COR-L47 (cell line): ENCODE measurements around the gene LCTL.
A peak's percentile ranks its signal among the peaks of the same experiment; 100 is the strongest.
"Not testable (repeated sequence)": the region's sequence is repeated elsewhere in the genome, so short reads cannot be mapped to it uniquely, and the experiment has no call there.

Experiments
- DNase-seq: peaks from one replicate; lab custom pipeline; 2025; lab: John Stamatoyannopoulos, UW

The LCTL gene

DNA sequence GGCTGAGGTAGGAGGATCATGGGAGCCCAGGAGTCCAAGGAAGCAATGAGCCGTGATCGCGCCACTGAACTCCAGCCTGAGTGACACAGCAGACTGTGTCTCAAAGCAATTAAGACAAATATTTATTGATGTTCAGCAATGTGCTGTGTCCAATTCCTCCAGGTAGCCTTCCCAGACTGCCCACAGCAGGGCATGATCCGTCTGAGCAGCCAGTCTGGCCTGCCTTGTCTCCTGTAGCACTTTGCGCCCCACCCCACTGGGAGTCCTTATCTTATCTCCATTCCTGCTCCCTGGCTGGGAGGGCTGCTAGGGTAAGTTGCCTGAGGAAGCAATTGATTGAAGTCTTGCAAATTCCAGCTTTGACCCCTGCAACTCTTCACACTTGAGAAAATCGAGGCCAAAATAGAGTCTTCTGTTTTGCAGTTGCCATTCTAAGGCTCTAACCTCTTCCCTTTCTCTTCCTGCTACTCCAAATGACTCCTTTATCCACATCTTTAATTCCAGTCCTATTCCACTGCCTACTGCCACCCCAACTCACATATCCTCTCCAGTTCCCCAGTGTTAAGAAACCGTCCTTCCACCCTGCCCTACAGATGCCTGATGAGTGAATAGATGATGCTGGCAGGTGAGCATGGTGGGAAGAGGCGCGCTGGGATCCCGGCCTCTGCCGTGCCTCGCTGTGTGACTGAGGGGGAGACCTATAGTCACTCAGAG, 26.9 kb upstream of the LCTL start:
- no peak for DNase-seq

DNA sequence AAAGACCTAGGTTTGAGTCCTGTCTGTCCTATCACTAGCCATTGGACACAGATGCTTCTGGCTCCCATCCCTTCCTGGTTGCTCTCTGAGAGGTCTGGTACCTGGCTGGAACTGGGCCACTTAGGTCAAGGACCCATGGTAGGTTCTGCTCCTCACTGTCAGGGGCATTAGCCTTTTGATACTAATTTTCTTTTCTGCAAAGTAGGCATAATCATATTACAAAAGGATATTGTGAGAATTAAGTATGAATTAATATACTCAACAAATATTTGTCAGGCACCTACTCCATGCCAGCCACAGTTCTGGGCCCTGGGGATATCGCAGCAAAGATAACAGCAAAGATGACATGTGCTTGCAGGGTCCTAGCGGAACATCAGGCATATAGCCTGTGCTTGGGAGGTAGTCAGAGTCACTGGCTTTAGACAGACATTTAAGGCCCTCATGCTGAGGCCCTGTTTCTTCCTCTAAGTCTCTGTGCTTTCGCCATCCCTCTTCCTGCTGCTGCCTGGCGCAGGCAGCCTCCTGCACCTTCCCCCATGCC, 25.6 kb upstream of the LCTL start:
- DNase-seq: no peak

DNA sequence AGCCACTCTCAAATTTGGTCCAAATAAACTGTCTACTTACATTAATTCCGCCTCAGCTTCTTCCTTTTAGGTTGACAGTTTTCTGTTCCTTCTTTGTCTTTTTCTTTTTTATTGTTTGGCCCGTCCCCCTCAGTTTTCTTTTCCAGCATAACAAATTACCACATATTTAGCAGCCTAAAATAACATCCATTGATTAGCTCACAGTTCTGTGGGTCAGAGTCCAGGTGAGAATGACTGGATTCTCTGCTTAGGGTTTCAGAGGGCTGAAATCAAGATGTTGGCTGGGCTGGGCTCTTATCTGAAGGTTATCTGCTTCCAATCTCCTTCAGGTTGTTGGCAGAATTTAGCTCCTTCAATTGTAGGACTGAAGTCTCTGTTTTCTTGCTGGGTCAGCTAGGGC, 24.6 kb upstream of the LCTL start:
- DNase-seq: no peak

DNA sequence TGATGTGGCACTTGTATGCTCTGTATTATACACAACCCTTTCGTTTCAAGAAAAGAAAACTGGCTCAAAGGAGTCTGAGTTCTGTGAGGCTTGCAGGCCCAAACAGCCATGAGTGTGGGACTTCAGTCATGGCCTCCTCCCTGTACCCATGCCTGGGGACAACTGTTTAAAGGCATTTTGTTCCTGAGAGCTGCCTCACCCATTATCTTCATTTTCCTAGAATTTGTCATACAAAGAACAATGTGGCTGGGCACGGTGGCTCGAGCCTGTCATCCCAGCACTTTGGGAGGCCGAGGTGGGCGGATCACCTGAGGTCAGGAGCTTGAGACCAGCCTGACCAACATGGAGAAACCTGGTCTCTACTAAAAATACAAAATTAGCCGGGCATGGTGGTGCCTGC, 23.6 kb upstream of the LCTL start:
- DNase-seq: not testable (repeated sequence)

DNA sequence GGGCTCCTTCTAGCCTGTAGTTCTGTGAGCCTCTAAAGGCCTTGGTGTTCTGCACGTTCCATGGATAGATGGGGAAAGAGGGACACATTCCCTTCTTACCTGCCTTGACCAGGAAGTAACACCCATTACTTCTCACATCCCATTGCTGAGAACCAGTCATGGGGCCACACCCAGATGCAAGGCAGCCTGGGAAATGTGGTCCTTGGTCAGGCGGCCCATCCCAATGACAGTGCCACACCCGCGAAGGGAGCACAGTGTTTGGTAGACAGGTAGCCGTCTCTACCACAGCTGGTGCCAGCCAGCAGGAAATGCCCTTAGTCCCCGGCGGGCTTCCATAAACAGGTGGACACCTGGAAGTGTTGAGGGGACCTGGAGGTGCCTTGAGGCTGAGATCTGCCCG, 23.2 kb upstream of the LCTL start:
- DNase-seq: no peak

DNA sequence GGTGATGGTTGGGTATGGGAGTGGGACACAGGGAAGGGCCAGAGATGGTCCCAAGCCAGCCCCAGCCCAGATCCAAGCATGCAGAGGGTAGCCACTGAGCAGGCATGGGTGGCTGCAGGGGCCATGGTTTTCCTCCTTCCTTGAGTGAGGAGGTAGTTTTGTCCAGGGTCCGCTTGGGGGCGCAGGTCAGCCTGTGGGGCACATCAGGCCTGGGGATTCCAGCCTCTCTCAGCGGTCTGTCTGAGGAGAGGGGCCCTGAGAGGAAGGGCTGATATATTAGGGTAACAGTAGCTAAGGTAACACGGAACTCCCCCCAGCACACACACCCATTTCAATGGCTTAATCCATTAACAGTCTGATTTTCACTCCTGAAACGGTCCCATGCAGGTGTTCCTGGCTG, 22.7 kb upstream of the LCTL start:
- no peak for DNase-seq

DNA sequence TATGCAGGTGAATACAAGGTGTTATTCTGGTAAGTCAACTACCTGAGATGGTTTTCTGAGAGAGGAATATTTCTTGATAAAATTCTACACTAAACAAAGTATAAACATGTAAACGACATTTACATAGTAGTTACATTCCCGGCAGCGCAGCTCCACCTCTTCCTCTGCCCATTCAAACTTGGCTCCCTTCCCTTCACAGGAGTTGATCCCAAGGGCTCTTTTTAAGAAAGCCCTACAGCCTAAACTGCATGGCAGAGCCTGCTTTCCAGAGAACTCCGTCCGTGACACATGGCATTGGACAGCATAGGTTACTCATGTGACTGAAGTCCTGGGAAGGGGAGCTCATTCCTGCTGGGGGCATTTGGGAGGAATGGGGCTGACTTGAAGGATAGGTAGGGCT, 22.0 kb upstream of the LCTL start:
- DNase-seq: no peak

DNA sequence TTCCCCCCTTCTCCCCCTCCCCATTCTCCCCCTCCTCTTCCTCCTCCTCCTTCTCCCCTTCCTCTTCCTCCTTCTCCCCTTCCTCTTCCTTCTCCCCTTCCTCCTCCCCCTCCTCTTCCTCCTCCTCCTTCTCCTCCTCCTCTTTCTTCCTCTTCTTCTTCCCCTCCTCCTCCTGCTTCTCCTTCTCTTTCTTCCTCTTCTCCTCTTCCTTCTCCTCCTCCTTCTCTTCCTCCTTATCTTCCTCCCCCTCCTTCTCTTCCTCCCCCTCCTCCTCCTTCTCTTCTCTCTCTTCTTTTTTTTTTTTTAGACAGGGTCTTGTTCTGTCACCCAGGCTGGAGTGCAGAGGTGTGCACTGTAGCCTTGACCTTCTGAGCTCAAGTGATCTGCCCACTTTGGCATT, 21.2 kb upstream of the LCTL start:
- no peak for DNase-seq

DNA sequence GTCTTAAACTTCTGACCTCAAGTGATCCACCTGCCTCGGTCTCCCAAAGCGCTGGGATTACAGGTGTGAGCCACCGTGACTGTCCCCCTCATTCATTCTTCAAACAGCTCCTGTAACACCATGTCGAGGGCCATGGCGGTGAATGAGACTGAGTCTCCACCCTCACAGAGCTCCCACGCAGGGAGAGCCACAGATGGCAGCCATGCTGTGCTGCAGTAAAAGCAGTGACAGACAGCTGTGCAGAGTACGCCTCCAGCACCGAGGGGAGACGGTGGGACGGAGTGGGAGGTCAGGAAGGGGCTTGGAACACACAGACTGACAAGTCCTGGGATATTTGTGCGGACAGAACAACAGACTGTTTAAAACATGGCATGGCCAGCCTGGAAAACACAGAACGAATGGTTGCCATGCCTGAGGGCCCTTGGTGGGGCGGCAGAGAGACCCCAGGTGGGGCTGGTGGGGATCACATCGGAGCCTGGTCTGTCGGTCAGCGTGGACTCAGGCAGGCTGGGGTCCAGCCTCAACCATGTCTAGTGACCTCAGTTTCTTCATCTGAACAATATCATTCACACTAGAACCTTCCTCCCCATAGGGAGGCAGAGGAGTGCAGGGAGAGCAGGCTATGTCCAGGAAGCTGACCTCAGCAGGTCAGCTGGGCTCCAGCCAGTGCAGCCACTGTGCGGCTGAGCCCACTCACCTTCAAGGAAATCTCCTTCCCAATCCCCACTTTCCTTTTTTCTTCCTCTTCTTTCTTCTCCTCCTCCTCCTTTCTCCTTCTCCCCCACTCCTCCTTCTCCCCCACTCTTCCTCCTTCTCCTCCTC, 20.6 kb upstream of the LCTL start:
- DNase-seq: no peak

DNA sequence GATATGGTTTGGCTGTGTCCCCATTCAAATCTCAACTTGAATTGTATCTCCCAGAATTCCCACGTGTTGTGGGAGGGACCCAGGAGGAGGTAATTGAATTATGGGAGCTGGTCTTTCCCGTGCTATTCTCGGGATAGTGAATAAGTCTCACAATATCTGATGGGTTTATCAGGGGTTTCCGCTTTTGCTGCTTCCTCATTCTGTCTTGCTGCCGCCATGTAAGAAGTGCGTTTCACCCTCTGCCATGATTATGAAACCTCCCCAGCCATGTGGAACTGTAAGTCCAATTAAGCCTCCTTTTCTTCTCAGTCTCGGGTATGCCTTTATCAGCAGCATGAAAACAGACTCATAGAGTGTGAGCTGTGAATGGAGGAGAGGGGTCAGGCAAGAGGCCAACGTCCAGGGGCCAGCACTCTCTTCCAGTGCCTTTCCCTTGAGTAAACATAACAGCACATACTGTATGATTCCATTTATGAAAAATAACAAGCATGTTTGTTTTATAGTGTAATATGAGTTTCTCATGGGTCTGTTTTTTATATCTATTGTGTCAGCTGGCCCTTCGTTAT, 16.3 kb upstream of the LCTL start:
- DNase-seq: no peak

DNA sequence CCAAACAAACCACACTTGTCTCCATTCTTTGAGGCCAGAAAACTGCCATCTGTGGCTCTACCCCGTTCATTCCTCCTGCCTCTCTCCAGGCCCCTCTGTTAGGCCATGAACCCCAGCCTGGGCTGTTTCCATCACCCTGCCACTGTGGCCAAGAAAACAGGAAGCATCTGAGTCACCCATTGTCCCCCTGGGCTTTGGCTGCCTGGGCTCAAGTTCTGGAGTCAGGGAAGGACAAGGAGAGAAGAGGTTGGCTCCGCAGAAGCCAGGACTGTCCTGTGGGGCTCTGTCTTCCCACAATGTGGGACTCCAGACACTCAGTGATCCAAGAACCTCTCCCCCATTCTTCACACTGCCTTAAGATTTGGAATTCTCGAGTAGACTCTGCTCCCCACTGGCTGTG, 14.8 kb upstream of the LCTL start:
- DNase-seq: no peak

DNA sequence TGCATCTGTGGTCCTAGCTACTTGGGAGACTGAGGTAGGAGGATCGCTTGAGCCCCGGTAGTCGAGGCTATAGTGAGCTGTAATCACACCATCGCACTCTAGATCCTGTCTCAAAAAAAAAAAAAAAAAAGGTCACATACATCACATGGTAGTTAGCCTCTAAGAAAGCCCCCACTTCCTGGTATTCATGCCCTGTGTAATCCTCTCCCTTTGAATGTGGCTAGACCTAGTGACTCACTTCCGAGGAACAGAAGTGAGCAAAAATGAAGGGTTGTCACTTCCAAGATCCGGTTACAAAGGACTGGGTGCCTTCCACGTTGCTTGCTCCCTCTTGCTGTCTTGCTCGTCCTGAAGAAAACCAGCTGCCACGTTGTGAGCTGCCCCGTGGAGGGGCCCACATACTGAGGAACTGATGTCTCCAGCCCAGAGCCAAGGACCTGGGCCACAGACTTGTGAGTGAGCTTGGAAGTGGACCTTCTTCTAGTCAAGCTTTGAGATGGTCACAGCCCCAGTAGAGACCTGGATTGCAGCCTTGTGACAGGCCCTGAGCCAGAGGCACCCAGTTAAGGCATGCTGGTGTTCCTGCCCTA, 12.6 kb upstream of the LCTL start:
- DNase-seq: no peak

DNA sequence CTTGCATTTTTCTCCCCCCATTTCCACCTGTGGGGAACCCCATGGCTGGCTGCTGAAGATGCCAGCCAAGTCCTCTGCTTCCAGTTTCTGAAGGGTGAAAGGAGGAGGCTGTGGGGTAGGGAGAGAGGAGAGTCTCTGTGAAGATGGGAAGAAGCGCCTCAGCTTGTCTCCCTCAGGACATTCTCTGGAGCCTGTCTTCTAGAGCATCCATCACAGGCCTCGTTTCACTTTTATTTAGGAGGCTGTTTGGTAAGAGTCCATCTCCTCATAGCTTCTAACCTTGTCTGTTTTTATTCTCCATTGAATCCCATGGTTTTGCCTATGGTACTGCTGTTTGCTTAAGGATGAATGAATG, 8.8 kb upstream of the LCTL start:
- DNase-seq: no peak

DNA sequence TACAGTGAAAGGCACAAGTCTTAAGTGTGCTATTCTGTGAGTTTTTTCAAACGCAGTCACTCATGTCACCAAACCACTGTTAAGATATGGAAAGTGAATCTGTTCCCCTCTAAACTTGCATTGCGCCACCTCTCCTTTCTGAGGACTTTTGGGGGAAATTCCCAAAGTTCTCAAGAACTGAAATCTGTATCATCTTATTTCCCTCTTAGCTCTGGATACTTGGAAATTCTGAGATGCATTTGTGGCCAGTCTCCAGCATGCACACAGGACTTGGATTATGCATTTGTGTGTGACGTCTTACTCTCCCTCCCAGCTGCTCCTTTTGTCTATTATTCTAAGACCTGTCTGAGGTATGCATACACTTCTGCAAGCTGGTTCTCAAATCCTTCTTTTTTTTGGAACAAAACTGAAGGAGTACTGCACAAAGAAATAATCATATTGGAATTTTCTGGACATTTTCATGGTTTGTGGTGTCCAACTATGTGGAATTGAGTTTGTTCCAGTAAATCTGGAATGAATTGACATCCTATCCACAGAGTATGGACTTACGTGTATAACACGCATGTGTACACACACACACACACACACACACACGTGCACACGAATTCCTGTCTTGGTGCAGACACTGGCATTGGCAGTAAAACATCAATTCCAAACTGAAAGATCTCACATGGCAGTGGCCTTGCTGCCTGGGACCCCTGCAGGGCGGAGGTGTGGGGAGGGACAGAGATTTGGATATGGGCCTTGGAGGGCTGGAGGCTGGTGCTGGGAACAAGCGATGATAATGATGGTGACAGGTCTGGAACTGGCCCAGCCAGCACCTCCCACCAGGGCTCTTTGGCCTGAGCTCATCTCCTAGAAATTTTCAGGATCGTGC, 8.2 kb upstream of the LCTL start:
- DNase-seq: no peak

DNA sequence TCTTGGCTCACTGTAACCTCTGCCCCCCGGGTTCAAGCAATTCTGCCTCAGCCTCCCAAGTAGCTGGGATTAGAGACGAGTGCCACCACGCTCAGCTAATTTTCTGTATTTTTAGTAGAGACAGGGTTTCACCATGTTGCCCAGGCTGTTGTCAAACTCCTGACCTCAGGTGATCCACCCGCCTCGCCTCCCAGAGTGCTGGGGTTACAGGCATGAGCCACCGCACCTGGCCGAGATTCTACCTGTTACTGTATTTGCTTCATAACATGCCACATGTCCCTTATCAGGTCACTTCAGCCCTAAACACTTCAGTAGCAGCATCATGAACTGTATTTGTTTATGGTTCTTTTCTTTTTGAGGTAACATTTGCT, 7.5 kb upstream of the LCTL start:
- DNase-seq: no peak

DNA sequence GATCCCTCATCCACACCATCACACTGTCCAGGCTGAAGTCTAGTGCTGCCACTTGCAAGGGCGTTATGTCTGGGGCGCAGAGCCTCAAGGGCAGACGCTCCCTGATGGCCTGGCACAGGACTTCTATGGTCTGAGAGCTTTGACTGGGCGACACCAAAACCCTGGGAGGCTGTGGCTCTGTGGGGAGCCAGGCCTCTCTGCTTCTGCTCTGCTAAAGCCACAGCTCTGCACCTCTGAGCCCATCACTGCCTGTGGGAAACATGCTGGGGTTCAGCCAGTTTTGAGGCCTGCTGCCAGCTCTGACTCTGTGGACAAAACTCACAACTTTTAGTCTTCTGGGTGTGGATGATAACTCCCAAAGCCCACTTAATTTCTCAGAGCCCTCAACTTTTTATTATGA, 6.3 kb upstream of the LCTL start:
- DNase-seq: no peak

DNA sequence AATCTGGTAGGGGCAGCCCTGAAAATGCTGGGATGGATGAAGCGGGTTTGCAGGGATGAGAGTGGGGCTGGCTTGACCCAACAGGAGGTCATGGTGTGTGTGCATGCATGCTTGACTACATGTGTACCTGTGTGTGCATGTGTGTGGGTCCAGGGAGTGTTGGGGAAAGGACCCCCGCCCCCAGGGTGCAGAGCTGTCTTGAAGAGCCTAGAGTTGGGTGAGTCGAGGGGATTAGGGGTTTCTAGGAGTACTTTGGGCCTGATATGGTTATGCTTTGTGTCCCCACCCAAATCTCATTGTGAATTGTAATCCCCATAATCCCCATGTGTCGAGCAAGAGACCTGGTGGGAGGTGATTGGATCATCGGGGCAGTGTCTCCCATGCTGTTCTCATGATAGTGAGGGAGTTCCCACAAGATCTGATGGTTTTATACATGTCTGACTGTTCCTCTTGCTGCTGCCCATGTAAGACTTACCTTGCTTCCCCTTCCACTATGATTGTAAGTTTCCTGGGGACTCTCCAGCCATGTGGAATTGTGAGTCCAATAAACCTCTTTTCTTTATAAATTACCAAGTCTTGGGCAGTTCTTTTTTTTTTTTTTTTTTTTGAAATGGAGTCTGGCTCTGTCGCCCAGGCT, 5.2 kb upstream of the LCTL start:
- no peak for DNase-seq

DNA sequence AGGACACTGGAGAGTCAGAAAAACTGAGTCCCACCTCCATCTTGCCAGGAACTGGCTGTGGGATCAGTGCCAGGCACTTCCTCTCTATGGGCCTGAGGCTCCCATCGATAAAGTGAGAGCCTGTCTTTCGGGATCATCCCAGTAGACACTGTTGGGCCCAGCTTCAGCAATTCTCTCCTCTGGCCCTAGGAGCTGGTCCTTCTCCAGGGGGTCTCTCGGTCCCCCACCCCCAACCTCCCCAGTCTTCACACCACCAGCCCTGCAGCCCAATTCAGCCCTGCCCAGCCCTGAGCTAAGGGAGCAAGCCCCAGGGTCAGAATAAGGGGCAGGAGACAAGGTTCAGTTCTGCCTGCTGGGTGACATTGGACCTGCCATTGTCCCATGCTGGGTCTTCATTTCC, 4.5 kb upstream of the LCTL start:
- no peak for DNase-seq

DNA sequence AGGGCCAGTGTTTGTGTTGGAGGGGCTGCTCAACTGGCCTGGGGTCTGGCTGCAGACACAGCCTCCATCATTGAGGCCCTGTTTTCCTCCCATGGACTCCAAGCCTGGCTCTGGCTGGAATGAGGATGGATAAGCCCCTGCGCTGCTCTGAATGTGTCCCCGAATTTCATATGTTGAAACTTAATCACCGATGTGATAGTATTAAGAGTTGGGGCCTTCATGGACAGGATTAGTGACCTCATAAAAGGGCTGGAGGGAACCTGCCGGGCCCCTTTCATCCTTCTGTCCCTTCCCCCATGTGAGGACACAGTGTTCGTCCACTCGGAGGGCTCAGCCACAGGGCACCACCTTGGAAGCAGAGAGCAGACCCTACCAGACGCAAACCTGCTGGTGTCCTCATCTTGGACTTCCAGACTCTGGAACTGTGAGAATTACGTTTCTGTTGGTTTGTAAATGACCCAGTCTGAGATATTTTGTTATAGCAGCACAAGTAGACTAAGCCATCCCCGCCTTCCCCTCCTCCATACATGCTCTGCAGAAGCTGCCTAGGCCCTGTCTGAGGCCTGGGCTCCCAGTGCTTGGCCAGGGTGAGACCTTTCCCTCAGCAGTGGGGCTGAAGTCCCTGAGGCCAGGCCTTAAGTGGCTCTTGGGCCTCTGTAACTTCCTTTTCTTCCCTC, 3.8 kb upstream of the LCTL start:
- no peak for DNase-seq

DNA sequence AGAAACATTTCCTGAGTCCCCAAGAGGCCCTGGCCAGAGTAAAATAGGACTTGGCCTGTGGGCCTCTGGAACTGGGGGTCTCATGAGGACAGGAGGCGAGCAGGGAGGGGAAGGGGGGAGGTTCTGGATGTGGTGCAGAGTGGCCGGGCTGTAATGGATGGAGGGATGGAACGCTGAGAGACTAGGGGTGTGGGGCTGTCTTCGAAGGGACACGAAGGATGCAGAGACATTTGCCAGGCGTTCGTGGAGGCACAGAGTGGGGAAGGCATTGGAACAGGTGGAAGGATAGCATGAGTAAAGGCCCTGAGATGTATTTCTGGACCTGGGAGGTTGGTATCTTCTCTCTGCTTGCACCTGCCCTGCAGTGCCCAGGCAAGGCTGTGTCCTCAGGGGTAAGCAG, 2.1 kb upstream of the LCTL start:
- DNase-seq: no peak

DNA sequence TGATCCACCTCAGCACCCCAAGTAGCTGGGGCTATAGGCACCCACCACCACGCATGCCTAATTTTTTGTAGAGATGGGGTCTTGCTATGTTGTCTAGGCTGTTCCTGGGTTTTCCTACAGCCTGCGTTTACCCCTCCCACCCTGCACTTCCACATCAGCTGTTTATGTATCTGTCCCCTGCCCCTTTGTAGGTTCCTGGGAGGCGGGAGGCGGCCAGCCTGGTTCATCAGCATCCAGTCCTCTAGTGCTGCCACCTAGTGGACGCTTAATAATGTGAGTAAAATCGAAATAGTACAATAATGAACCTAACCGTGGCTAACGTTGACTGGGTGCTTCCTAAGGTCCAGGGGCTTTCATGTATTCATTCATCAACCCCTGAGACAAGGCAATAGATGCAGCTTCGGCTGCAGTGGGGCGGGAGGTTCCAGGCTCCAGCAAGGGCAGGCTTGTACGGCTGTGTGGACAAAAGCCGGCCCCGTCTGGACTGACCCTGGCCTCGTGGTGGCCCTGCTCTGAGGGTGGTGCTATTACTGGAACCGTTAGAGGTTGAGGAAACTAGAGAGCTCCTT, 1.2 kb upstream of the LCTL start:
- peak; percentile 61 for DNase-seq
